Activated naive CD8-positive, alpha-beta T cell treated with anti-CD3 and anti-CD28 coated beads, Interleukin-2, amount 10 ng/mL, durations not matched to agents 7 days and 5 days (primary cell): Measurements from ENCODE around the gene CDC42. TPM values are rescaled to one million over a fixed set of nuclear protein-coding genes. Genes with fewer than 3 reads are reported as not detected.
"Not testable (repeated sequence)": the region's sequence is repeated elsewhere in the genome, so short reads cannot be mapped to it uniquely, and the experiment has no call there.

Experiments used
- ATAC-seq: fragments of 150-1000 bp; cut with Tn5 transposase; one replicate; pipeline ENCODE4 v1.10.0; 2021; ENCODE audit warnings: low read depth, moderate library complexity
- POLR2A ChIA-PET: fragments of 350-600 bp; sonication (Branson Sonifier 250); formaldehyde crosslinking; loops from one replicate; lab custom pipeline; 2021; ENCODE audit warnings: antibody characterized with exemption; lab: Charles Lee
- DNase-seq: peaks from one replicate; pipeline ENCODE4 v3.0.0; 2021
- H3K27ac Mint-ChIP-seq: one replicate; pipeline ENCODE4 v1.8.0; 2022; ENCODE audit warnings: mild to moderate bottlenecking, mixed read lengths
- H3K27me3 Mint-ChIP-seq: one replicate; pipeline ENCODE4 v1.8.0; 2022; ENCODE audit warnings: mild to moderate bottlenecking, moderate library complexity, mixed read lengths
- H3K36me3 Mint-ChIP-seq: one replicate; pipeline ENCODE4 v1.8.0; 2021; ENCODE audit warnings: mild to moderate bottlenecking, mixed read lengths
- H3K4me1 Mint-ChIP-seq: one replicate; pipeline ENCODE4 v1.8.0; 2021; ENCODE audit warnings: mixed read lengths
- H3K4me3 Mint-ChIP-seq: one replicate; pipeline ENCODE4 v1.8.0; 2022; ENCODE audit warnings: mild to moderate bottlenecking, moderate library complexity, mixed read lengths
- H3K9me3 Mint-ChIP-seq: one replicate; pipeline ENCODE4 v1.8.0; 2021; ENCODE audit warnings: mixed read lengths
- total RNA-seq, 2 experiments: library from RNA; stranded (reverse); gene quantifications; one replicate each; pipeline ENCODE4 v1.2.3, GENCODE V29; 2021

Gene CDC42
- total RNA-seq, 2 experiments from 2014 or later, result 283 to 303 TPM

DNA sequence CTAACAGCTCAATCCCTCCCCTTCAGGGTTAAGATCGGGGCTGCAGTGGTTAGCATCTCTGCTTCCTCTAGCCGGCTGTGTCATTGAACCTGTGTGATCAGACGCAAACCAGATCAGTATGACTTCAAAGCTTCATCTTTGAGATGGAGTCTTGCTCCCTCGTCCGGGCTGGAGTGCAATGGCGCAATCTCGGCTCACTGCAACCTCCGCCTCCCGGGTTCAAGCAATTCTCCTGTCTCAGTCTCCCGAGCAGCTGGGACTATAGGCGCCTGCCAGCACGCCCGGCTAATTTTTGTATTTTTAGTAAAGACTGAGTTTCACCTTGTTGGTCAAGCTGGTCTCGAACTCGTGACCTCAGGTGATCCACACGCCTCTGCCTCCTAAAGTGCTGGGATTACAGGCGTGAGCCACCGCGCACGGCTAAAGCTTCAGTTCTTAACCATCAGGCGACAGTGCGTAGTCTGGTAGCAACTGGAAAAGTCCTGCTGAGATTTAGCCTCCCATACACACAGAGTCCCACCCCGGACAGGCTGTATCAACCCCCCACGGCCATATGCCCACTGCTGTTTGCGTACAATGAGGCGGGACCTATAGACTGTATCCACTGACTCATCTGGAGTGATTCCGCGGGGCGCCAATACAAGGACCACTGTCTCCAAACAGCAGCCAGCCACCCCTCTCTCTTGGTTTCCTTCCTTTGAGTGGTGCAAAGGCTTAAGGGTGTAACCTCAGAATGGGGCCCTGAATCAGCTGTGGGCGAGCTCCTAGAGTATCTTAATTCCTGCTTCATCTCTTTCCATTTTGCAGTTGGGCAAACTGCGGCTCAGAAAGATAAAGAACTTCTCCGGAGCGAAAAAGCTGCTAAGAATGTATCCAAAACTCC lies 27.8 kb upstream of the CDC42 start:
- no peaks in the 10 kb centered on the region for H3K27me3 Mint-ChIP-seq
- POLR2A ChIA-PET, result interaction anchor here (0.6 to 10.7 kb wide), 21 partner anchors 8 to 1238 kb away, joined by 3 to 316 read pairs (median 7); partner anchors contain the start of genes CDC42 and USP48
- H3K36me3 Mint-ChIP-seq, result peaks cover 6% of the 10 kb centered on the region
- peak overlapping the region; percentile 89 for H3K4me3 Mint-ChIP-seq
- peak overlapping the region; percentile 99 for H3K27ac Mint-ChIP-seq
- no peaks in the 10 kb centered on the region for H3K9me3 Mint-ChIP-seq
- peaks cover 33% of the 10 kb centered on the region for H3K4me1 Mint-ChIP-seq
- ATAC-seq (peak; percentile 72), DNase-seq (peak; percentile 77)

DNA sequence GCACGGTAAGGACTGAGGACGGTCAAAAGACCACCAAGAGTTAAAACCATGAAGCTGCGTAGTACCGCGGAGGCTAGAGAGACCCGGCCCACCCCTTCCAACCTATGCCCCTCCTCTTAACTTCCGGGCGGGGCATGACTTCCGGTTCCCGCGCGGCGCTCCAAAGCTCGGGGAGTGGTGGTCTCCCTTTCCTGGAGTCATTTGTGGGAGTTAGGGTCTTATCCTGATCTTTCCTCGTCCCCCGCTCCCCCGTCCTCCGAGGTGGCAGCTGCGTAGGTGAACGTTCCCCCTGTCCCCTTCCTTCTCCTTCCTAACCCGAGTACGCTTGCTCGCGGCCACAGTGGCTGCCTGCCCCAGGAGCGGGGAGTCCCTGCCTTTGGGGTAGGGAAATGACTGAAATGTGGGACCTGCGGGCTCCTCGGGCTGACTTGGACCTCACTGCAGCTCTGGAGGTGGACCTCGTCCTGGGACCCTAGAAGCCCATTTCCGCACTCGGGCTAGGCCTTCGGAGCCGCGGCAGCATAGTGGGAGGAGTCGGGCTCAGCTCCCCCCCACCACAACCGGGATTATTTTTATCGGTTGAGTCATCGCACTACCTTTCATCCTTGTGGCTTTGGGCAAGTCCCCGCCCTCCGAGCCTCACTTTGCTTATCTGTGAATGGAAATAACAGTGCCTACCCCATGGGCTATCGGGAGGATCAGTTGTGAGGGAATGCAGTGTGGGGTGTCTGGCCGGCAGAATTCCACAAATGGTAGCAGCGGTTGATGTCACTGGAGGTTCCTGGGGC lies 26.9 kb upstream of the CDC42 start:
- peak overlapping the region; percentile 89 for H3K4me3 Mint-ChIP-seq
- H3K4me1 Mint-ChIP-seq, result peaks cover 37% of the 10 kb centered on the region
- H3K27me3 Mint-ChIP-seq, result no peaks in the 10 kb centered on the region
- peak; percentile 59 for ATAC-seq
- peaks cover 6% of the 10 kb centered on the region for H3K36me3 Mint-ChIP-seq
- H3K9me3 Mint-ChIP-seq, result no peaks in the 10 kb centered on the region
- peak; percentile 84 for DNase-seq
- POLR2A ChIA-PET, result interaction anchor here (0.5 to 10.7 kb wide), 19 partner anchors 8 to 1239 kb away, joined by 3 to 316 read pairs (median 8); partner anchors contain the start of genes CDC42 and USP48
- H3K27ac Mint-ChIP-seq, result peak overlapping the region; percentile 99

DNA sequence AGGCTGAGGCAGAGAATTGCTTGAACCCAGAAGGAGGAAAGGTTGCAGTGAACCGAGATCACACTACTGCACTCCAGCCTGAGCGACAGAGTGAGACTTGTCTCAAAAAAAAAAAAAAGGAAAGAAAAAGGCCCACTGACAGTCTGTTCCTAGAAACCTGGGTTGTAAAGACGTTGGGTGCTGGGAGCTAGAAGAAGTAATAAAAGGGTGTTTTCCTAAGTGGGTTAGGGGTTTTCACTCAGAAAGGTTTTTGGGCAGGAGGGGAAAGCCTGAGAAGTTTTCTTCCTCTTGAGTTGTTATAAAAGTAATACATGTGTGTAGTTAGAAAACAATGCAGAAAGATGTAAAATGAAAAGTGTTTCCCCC lies 25.6 kb upstream of the CDC42 start:
- no peak for ATAC-seq
- Mint-ChIP-seq H3K4me3 (peak overlapping the region; percentile 89), H3K9me3 (no peaks in the 10 kb centered on the region), H3K36me3 (peaks cover 10% of the 10 kb centered on the region), H3K27ac (peak overlapping the region; percentile 99), H3K27me3 (no peaks in the 10 kb centered on the region), H3K4me1 (peaks cover 46% of the 10 kb centered on the region)
- DNase-seq, result no peak
- POLR2A ChIA-PET, result interaction anchor here (1.5 to 10.7 kb wide), 3 partner anchors 13 to 26 kb away, joined by 5 to 316 read pairs (median 10); partner anchors contain the start of gene CDC42

DNA sequence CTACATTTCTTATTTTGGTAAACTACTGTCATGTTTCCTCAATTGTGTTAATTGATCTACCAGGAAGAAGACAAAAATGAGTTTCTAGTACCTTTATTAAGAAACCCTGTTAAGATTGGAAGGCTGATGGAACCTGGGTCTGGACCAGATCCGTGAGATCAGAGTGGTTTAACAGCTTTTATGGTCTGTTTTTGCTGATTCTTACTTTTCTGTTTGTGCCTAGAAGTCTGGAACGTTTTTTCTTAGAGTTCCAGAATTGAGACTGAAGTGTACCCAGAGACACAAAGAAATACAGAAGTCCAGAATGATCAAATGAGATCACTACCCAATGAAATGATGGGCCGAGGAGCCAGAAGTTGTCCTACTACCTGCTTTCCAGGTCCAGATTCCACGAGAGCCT lies 22.5 kb upstream of the CDC42 start:
- no peak overlapping the region for H3K27ac Mint-ChIP-seq
- POLR2A ChIA-PET, result interaction anchor here (3.6 to 10.7 kb wide), 2 partner anchors 10 to 24 kb away, joined by 29 to 316 read pairs; partner anchors contain the start of gene CDC42
- H3K36me3 Mint-ChIP-seq, result peaks cover 10% of the 10 kb centered on the region
- H3K9me3 Mint-ChIP-seq, result no peaks in the 10 kb centered on the region
- H3K4me3 Mint-ChIP-seq, result no peak overlapping the region
- H3K27me3 Mint-ChIP-seq, result no peaks in the 10 kb centered on the region
- ATAC-seq, result no peak
- peaks cover 31% of the 10 kb centered on the region for H3K4me1 Mint-ChIP-seq
- no peak for DNase-seq

DNA sequence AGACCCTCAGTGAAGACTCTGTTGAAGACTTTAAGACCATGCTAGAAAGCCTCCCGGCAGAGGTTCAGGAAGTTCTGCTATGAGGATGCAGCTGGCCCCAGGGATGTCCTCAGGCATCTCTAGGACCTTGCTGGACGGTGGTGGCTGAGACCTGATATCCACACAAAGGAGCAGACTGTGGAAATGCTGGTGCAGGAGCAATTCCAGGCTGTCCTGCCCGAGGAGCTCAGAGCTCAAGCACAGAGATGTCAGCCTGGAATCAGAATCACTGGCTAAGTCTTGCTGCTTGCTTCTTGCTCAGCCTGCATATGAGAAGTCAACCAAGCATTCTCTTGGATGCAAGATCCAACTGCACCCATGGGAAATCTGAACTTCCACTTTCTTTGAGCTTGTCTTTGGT lies 22.0 kb upstream of the CDC42 start:
- H3K36me3 Mint-ChIP-seq, result peaks cover 10% of the 10 kb centered on the region
- H3K9me3 Mint-ChIP-seq, result no peaks in the 10 kb centered on the region
- no peak for DNase-seq
- H3K4me3 Mint-ChIP-seq, result no peak overlapping the region
- ATAC-seq, result no peak
- POLR2A ChIA-PET, result interaction anchor here (3.6 to 10.7 kb wide), 2 partner anchors 9 to 23 kb away, joined by 29 to 316 read pairs; partner anchors contain the start of gene CDC42
- H3K27ac Mint-ChIP-seq, result no peak overlapping the region
- H3K27me3 Mint-ChIP-seq, result no peaks in the 10 kb centered on the region
- H3K4me1 Mint-ChIP-seq, result peaks cover 31% of the 10 kb centered on the region

DNA sequence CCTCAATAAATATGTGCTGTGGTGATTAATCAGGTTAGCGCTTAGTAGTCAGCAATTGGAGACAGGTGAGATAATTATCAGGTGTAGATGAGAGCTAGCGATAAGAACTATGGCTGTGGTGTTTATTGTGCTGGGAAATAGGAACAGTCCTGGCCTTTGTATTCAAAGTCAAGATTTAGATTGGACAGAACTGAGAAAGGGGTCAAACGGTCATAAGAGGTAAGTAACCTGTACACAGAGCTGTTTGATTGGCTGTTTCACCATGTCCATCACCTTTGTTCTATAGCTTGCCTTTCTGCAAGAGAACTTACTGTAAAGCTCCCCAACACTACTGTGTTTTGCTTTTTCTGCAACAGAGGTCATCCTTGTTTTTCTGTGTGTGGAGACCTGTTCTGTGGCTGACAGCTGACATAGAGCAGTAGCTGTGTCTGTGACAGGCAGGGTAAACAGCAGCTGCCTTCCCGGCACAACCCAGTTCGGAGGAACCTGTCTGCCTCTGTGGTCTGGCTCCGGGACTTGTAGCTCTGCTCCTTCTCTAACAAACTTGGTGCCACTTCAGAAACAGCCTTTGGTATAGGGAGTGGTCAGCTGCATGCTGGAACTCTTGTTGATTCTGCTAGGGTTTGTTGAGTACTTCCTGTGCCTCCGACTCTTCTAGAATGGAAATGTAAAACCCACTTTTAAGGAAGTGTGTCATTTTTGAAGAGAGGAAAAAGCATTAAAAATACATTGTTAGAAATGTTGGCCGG lies 21.1 kb upstream of the CDC42 start:
- Mint-ChIP-seq H3K4me3 (peak overlapping the region; percentile 60), H3K4me1 (peaks cover 27% of the 10 kb centered on the region), H3K27ac (peak overlapping the region; percentile 83), H3K27me3 (no peaks in the 10 kb centered on the region), H3K36me3 (peaks cover 9% of the 10 kb centered on the region), H3K9me3 (no peaks in the 10 kb centered on the region)
- DNase-seq, result no peak
- POLR2A ChIA-PET, result interaction anchor here (3.6 to 10.7 kb wide), 2 partner anchors 8 to 22 kb away, joined by 29 to 316 read pairs; partner anchors contain the start of gene CDC42
- ATAC-seq, result peak; percentile 62

DNA sequence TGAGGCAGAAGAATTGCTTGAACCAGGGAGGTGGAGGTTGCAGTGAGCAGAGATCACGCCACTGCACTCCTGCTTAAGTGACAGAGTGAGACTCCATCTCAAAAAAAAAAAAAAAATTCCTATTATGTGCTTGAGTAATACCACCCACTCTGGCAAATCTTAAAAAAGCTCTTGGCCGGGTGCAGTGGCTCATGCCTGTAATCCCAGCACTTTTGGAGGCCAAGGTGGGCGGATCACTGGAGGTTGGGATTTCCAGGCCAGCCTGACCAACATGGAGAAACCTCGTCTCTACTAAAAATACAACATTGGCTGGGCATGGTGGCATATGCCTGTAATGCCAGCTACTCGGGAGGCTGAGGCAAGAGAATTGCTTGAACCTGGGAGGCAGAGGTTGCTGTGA lies 17.7 kb upstream of the CDC42 start:
- H3K27ac Mint-ChIP-seq, ATAC-seq, H3K27me3 Mint-ChIP-seq, H3K36me3 Mint-ChIP-seq, H3K9me3 Mint-ChIP-seq, H3K4me3 Mint-ChIP-seq, DNase-seq: not testable (repeated sequence)
- POLR2A ChIA-PET, result interaction anchor here (0.6 to 1.3 kb wide), 2 partner anchors 9 to 253 kb away, joined by 7 to 8 read pairs; no protein-coding TSS in a partner anchor
- peaks cover 29% of the 10 kb centered on the region for H3K4me1 Mint-ChIP-seq

DNA sequence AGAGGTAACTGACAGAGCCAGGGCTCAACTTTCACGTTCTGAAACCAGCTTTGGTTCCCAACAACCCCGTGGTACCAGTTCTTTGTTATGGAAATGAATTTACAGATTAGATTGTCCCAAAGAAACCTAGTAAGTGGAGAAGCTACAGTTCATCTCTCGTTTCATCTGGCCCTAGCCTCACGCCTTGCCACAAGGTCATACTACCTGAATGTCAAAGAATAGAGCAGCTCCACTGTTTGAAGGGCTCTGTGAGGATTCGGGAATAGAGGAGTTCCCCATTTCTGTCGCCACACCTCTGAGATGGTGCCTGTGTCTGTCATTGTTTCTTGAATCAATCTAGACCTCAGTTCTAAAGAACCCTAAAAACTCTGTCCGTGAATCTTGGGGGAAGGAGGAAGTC lies 15.0 kb upstream of the CDC42 start:
- POLR2A ChIA-PET, result interaction anchor here (7.5 to 8.3 kb wide), 2 partner anchors 11 to 15 kb away, joined by 207 to 316 read pairs; partner anchors contain the start of gene CDC42
- Mint-ChIP-seq H3K27ac (peak overlapping the region; percentile 30), H3K27me3 (no peaks in the 10 kb centered on the region), H3K9me3 (no peaks in the 10 kb centered on the region), H3K36me3 (no peaks in the 10 kb centered on the region), H3K4me3 (no peak overlapping the region), H3K4me1 (peaks cover 29% of the 10 kb centered on the region)
- ATAC-seq (no peak), DNase-seq (no peak)

DNA sequence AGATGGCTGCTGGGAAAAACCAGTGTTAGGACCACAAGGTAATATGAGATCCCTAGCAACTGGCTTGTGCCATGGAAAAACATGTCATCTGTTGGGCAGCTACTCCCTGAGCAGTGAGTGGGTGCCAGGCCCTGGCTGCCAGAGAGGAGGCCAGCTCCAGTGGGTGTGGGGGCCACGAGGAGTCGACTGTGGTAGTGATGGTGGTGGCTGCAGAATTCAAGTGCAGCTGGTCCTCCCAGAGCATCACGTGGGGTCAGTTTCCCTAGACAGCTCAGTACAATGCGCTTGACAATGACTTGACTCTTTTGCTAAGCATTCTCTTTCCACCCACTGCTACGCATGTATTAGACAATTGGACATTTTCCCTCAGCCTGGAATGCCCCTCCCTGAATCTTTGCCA lies 14.5 kb upstream of the CDC42 start:
- H3K27me3 Mint-ChIP-seq, result no peaks in the 10 kb centered on the region
- H3K9me3 Mint-ChIP-seq, result no peaks in the 10 kb centered on the region
- no peaks in the 10 kb centered on the region for H3K36me3 Mint-ChIP-seq
- H3K27ac Mint-ChIP-seq, result peak overlapping the region; percentile 96
- no peak overlapping the region for H3K4me3 Mint-ChIP-seq
- POLR2A ChIA-PET, result interaction anchor here (1.0 to 8.3 kb wide), 3 partner anchors 11 to 38 kb away, joined by 4 to 316 read pairs (median 207); partner anchors contain the start of gene CDC42
- H3K4me1 Mint-ChIP-seq, result peaks cover 32% of the 10 kb centered on the region
- DNase-seq (no peak), ATAC-seq (no peak)

DNA sequence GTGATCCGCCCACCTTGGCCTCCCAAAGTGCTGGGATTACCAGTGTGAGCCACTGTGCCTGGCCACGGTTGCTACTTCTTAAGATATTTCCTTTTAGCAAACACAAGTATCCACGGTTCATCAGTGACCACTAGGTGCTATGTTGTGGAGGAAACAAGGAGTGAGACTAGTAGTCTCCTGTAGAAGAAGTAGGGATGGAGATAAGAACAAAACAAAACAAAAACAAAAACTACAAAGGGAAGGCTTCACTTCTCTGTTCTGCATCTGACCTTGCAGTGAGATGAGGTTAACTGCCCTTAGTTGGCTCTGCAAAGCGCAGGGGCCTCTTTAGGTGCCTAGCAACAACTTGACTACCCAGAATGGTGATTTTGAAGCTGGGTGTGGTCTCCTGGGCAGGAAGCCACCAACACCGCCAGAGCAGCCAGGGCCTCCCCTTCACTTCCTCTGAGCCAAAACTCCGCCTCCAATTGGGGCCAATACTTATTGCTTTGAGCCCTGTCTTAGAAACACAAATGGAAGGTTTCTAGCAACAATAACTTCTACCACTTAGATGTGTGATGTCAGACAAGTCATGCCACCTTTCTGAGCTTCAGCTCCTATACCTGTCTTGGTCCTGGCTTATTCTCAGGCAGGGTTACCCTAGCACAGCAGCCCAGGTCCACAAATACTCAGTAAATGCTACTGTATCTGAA lies 12.8 kb upstream of the CDC42 start:
- peaks cover 37% of the 10 kb centered on the region for H3K4me1 Mint-ChIP-seq
- POLR2A ChIA-PET, result interaction anchor here (0.7 to 8.3 kb wide), 9 partner anchors 12 to 1063 kb away, joined by 3 to 316 read pairs (median 5); partner anchors contain the start of gene CDC42
- DNase-seq, result peak; percentile 81
- no peaks in the 10 kb centered on the region for H3K27me3 Mint-ChIP-seq
- peak overlapping the region; percentile 89 for H3K4me3 Mint-ChIP-seq
- H3K27ac Mint-ChIP-seq, result peak overlapping the region; percentile 96
- peak; percentile 98 for ATAC-seq
- no peaks in the 10 kb centered on the region for H3K9me3 Mint-ChIP-seq
- H3K36me3 Mint-ChIP-seq, result no peaks in the 10 kb centered on the region

DNA sequence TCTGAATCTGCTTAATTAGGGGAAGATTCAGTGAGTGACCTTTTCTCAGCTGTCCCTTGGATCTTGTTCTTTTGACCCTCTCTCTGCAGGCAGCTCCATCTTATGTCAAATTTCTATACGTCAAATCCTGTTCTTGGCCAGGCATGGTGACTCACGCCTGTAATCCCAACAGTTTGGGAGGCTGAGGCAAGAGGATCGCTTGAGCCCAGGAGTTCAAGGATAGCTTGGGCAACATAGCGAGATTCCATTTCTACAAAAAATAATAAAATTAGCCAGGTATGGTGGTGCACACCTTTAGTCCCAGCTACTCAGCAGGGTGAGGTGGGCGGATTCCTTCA lies 12.3 kb upstream of the CDC42 start:
- DNase-seq (no peak), ATAC-seq (no peak)
- H3K4me1 Mint-ChIP-seq, result peaks cover 40% of the 10 kb centered on the region
- no peaks in the 10 kb centered on the region for H3K27me3 Mint-ChIP-seq
- peak overlapping the region; percentile 89 for H3K4me3 Mint-ChIP-seq
- peaks cover under 1% of the 10 kb centered on the region for H3K36me3 Mint-ChIP-seq
- H3K9me3 Mint-ChIP-seq, result peaks cover under 1% of the 10 kb centered on the region
- H3K27ac Mint-ChIP-seq, result peak overlapping the region; percentile 96
- POLR2A ChIA-PET, result interaction anchor here (0.9 to 8.3 kb wide), 7 partner anchors 12 to 49 kb away, joined by 4 to 316 read pairs (median 5); partner anchors contain the start of gene CDC42

DNA sequence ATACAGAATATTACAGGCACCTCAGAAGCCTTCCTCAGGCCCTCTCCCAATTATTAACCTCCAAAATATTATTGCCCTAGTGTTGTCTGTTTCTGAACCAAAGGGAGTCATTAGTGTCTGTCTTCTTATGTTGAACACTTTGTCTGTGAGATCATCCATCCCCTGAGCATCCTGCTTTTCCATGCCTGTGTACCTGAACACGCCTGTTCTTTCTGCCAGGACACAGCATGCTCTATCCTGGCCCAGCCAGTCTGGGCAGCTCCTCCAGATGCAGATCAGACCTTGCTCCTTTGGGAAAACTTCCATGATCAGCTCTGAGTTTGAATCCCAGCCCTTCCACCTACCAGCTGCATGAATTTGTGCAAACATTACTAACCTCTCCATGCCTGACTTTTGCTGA lies 11.0 kb upstream of the CDC42 start:
- peaks cover 4% of the 10 kb centered on the region for H3K9me3 Mint-ChIP-seq
- DNase-seq (no peak), ATAC-seq (no peak)
- H3K4me1 Mint-ChIP-seq, result peaks cover 41% of the 10 kb centered on the region
- POLR2A ChIA-PET, result interaction anchor here (7.5 to 8.3 kb wide), 2 partner anchors 11 to 15 kb away, joined by 207 to 316 read pairs; partner anchors contain the start of gene CDC42
- peaks cover 4% of the 10 kb centered on the region for H3K36me3 Mint-ChIP-seq
- H3K27me3 Mint-ChIP-seq, result no peaks in the 10 kb centered on the region
- H3K27ac Mint-ChIP-seq, result peak overlapping the region; percentile 70
- no peak overlapping the region for H3K4me3 Mint-ChIP-seq
